Measurements from ENCODE around the gene IRX4. TPM values are rescaled to one million over a fixed set of nuclear protein-coding genes. Genes with fewer than 3 reads are reported as not detected.

IRX4 gene
- total RNA-seq, 3 donors from 2014 or later: not detected

GRCh38 chr5:1916041-1917001 lies 33.6 kb upstream of the IRX4 start:
- intact Hi-C loops (cut with DNase I, micrococcal nuclease): no loop called here
- no peaks in the 10 kb centered on the region for H3K36me3 ChIP-seq (ENCODE audit: low read depth)
- TF ChIP-seq, protein P1, sequence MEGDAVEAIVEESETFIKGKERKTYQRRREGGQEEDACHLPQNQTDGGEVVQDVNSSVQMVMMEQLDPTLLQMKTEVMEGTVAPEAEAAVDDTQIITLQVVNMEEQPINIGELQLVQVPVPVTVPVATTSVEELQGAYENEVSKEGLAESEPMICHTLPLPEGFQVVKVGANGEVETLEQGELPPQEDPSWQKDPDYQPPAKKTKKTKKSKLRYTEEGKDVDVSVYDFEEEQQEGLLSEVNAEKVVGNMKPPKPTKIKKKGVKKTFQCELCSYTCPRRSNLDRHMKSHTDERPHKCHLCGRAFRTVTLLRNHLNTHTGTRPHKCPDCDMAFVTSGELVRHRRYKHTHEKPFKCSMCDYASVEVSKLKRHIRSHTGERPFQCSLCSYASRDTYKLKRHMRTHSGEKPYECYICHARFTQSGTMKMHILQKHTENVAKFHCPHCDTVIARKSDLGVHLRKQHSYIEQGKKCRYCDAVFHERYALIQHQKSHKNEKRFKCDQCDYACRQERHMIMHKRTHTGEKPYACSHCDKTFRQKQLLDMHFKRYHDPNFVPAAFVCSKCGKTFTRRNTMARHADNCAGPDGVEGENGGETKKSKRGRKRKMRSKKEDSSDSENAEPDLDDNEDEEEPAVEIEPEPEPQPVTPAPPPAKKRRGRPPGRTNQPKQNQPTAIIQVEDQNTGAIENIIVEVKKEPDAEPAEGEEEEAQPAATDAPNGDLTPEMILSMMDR (IDR thresholded peaks at IDR 0.05): no peak
- DNase-seq: no peak
- ATAC-seq: no peak
- no peak overlapping the region for H3K4me3 ChIP-seq
- no peaks in the 10 kb centered on the region for H3K4me1 ChIP-seq (ENCODE audit: low read depth)
- H3K9me3 ChIP-seq: no peaks in the 10 kb centered on the region

DNA sequence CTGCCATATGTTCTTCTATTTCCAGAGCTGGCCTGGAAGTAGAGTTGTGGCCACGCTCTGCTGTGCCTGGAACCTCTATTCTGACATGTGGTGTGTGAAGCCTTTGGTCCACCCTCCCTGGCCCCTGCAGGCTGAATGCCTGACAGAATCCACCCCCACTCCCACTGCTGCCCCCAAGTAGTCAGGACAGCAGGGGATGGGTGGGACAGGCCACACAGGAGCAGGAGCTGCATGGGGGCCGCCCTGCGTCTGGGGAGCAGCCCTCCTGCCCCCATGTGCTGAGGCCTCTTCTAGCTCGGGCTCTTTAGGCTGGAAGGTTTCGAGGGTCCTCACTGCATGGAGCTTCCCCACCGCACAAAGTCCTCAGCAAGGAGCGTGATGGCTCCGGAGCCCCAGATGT lies 32.6 kb upstream of the IRX4 start:
- no peak for DNase-seq

GRCh38 chr5:1914471-1914870 lies 31.7 kb upstream of the IRX4 start:
- TF ChIP-seq, protein P1 (IDR thresholded peaks at IDR 0.05): no peak
- H3K9me3 ChIP-seq: no peaks in the 10 kb centered on the region
- H3K4me3 ChIP-seq: no peak overlapping the region
- intact Hi-C loops (cut with DNase I, micrococcal nuclease): no loop called here
- no peaks in the 10 kb centered on the region for H3K36me3 ChIP-seq (ENCODE audit: low read depth)
- ATAC-seq: no peak
- no peaks in the 10 kb centered on the region for H3K4me1 ChIP-seq (ENCODE audit: low read depth)
- no peak for DNase-seq

More for the DNA sequence above, 32.6 kb upstream of the IRX4 start:
- intact Hi-C loops (cut with DNase I, micrococcal nuclease): no loop called here
- Histone ChIP-seq H3K36me3 (ENCODE audit: low read depth) (no peaks in the 10 kb centered on the region), H3K4me3 (no peak overlapping the region), H3K4me1 (ENCODE audit: low read depth) (no peaks in the 10 kb centered on the region), H3K9me3 (no peaks in the 10 kb centered on the region)
- TF ChIP-seq, protein P1 (IDR thresholded peaks at IDR 0.05): no peak
- ATAC-seq: no peak

- Histone ChIP-seq H3K36me3 (ENCODE audit: low read depth) (no peaks in the 10 kb centered on the region), H3K4me3 (no peak overlapping the region), H3K9me3 (no peaks in the 10 kb centered on the region), H3K4me1 (ENCODE audit: low read depth) (no peaks in the 10 kb centered on the region)
- DNase-seq: no peak
- TF ChIP-seq, protein P1 (IDR thresholded peaks at IDR 0.05): no peak
- intact Hi-C loops (cut with DNase I, micrococcal nuclease): no loop called here
- ATAC-seq: no peak
Measured at GRCh38 chr5:1913578-1913977, 30.9 kb upstream of the IRX4 start.

GRCh38 chr5:1912951-1913565 lies 30.3 kb upstream of the IRX4 start:
- no peak for DNase-seq

More at GRCh38 chr5:1912951-1913565, 30.3 kb upstream of the IRX4 start:
- no peaks in the 10 kb centered on the region for H3K9me3 ChIP-seq
- H3K36me3 ChIP-seq (ENCODE audit: low read depth): no peaks in the 10 kb centered on the region
- TF ChIP-seq, protein P1 (IDR thresholded peaks at IDR 0.05): no peak
- no peak for ATAC-seq
- no peak overlapping the region for H3K4me3 ChIP-seq
- H3K4me1 ChIP-seq (ENCODE audit: low read depth): no peaks in the 10 kb centered on the region
- intact Hi-C loops (cut with DNase I, micrococcal nuclease): no loop called here

Data from mucosa of descending colon (tissue), 3 donors.